Measurements from ENCODE around the gene NELFE.

GRCh38 chr6:31907158-31907813 lies 51.5 kb downstream of the NELFE start:
- TF ChIP-seq CTCF (conservative IDR thresholded peaks at IDR 0.05) (no peak), EZH2 (IDR thresholded peaks at IDR 0.05; ENCODE audit: low read depth) (no peak)

Measured in PC-9 (cell line).